NB4 (cell line): ENCODE results near the gene PPP1R1B.

Experiments
- DNase-seq: peaks from one replicate; pipeline ENCODE4 v3.0.0; 2010; ENCODE audit warnings: low read depth
- H3K4me3 ChIP-seq: one replicate; pipeline ENCODE4 v1.5.1; 2011; ENCODE audit warnings: mild to moderate bottlenecking, low read depth, low read length, moderate library complexity
- MYC ChIP-seq: IDR thresholded peaks from 2 replicates; pipeline ENCODE4 v1.6.1; 2011; ENCODE audit warnings: low read depth, low read length
- POLR2A ChIP-seq: IDR thresholded peaks from 2 replicates; pipeline ENCODE4 v1.6.1; 2011; ENCODE audit warnings: mild to moderate bottlenecking; ENCODE audit not compliant: insufficient read length; ENCODE audit errors: extremely low read depth
- TF ChIP-seq, protein P1 (sequence below): IDR thresholded peaks from 2 replicates; pipeline ENCODE4 v1.6.1; 2011; ENCODE audit warnings: low read depth, low read length
- TF ChIP-seq, protein P2 (sequence below): IDR thresholded peaks from one replicate; pipeline ENCODE4 v1.5.1; 2012; ENCODE audit warnings: low read depth, low read length

The PPP1R1B gene

GRCh38 chr17:39678340-39679116, 51.8 kb downstream of the PPP1R1B start:
- TF ChIP-seq POLR2A, result no peak
- TF ChIP-seq, protein P1, sequence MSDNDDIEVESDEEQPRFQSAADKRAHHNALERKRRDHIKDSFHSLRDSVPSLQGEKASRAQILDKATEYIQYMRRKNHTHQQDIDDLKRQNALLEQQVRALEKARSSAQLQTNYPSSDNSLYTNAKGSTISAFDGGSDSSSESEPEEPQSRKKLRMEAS, result no peak
- TF ChIP-seq, protein P2, sequence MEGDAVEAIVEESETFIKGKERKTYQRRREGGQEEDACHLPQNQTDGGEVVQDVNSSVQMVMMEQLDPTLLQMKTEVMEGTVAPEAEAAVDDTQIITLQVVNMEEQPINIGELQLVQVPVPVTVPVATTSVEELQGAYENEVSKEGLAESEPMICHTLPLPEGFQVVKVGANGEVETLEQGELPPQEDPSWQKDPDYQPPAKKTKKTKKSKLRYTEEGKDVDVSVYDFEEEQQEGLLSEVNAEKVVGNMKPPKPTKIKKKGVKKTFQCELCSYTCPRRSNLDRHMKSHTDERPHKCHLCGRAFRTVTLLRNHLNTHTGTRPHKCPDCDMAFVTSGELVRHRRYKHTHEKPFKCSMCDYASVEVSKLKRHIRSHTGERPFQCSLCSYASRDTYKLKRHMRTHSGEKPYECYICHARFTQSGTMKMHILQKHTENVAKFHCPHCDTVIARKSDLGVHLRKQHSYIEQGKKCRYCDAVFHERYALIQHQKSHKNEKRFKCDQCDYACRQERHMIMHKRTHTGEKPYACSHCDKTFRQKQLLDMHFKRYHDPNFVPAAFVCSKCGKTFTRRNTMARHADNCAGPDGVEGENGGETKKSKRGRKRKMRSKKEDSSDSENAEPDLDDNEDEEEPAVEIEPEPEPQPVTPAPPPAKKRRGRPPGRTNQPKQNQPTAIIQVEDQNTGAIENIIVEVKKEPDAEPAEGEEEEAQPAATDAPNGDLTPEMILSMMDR, result no peak
- no peak for TF ChIP-seq MYC
- no peak overlapping the region for H3K4me3 ChIP-seq
- no peak for DNase-seq

DNA sequence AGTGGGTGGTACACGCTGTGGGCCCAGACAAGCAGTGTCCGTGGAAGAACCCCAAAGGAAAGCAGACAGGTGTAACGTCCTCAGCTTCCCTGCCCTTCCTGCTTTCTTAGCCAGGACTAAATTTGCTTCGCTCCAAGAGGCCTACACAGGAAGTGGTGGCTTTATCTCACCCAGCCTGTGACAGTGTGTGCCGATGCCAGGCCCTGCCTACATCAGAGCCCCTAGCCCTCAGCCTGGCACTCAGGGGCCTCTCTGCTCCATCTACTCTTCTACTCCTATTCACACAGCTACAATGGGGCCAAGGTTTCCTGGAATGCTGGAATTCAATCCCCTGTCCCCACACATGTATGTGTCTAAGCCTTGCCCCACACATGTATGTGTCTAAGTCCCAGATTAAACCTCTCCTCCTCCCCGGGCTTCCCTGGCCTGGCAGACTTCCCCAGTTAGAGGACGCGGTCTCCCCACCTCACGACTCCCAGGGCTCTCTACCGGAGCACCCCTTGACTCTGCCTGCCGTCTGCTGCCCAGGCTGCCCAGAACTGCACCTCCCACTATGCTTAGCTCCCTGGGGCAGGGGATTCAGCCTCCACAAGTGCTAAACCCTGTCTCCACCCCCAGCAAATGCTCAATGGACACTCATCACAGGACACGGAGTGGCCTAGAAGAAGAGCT, 52.9 kb downstream of the PPP1R1B start:
- TF ChIP-seq POLR2A, result no peak
- TF ChIP-seq MYC, result no peak
- DNase-seq, result peak; percentile 65
- no peak overlapping the region for H3K4me3 ChIP-seq

DNA sequence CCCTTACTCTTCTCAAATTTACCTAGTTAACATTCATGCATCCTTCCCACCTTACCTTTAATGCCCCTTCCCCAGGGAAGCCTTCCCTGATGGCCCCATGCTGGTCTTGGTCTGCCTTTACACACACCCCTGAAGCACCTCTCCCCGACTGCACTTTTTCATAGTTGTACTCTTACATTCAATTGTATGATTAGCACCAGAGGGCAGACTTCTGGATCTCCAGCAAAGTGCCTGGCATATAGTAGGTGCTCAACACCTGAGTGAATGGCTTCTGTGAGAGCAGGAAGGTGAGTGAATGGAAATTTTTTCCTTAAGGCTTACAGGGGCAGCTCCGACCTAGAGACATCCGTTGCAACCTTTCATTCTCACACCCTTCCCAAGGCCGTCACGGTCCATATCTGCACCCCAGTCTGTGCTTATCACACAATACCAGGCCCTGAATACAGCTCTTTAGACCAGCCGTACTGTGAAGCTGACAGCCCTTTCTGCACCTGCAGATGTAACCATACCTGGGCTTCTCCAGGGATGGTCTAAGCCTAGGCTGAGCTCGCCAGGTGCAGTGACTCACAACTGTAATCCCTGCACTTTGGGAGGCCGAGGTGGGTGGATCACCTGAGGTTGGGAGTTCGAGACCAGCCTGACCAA, 56.7 kb downstream of the PPP1R1B start:
- no peak for DNase-seq
- H3K4me3 ChIP-seq, result no peak overlapping the region
- TF ChIP-seq, protein P2, result no peak
- TF ChIP-seq POLR2A (no peak), MYC (no peak)
- TF ChIP-seq, protein P1, result no peak

- TF ChIP-seq POLR2A, result no peak
- TF ChIP-seq, protein P1, result no peak
- TF ChIP-seq MYC, result no peak
- TF ChIP-seq, protein P2, result no peak
- no peak for DNase-seq
- no peak overlapping the region for H3K4me3 ChIP-seq
These were observed 57.8 kb downstream of the PPP1R1B start for GRCh38 chr17:39684369-39685192.
